SK-N-SH (cell line): ENCODE data around the gene RASAL2.

ENCODE experiments used
- CTCF ChIP-seq: fragments of 200-600 bp; sonication (generic); IDR thresholded peaks from 2 replicates; pipeline ENCODE4 v1.6.1; 2017; ENCODE audit warnings: antibody characterized with exemption, mild to moderate bottlenecking, moderate library complexity
- EP300 ChIP-seq, 2 experiments: IDR thresholded peaks; 2 replicates each; pipeline versions ENCODE4 v1.4.0 to v1.6.1; 2012; ENCODE audit warnings: borderline replicate concordance in 1 of 2, low read depth in 1 of 2, low read length in 1 of 2
- MXI1 ChIP-seq: IDR thresholded peaks from 2 replicates; pipeline ENCODE4 v1.6.1; 2012; ENCODE audit warnings: mild to moderate bottlenecking, low read depth, low read length, improper control_type of control experiment
- NRF1 ChIP-seq: IDR thresholded peaks from 2 replicates; pipeline ENCODE4 v1.6.1; 2012; ENCODE audit warnings: low read depth, mild to moderate bottlenecking, low read length
- PBX3 ChIP-seq: IDR thresholded peaks from 2 replicates; pipeline ENCODE4; 2012
- RAD21 ChIP-seq: IDR thresholded peaks from 2 replicates; pipeline ENCODE4 v1.6.1; 2012; ENCODE audit warnings: mild to moderate bottlenecking, low read length
- RXRA ChIP-seq: IDR thresholded peaks from 2 replicates; pipeline ENCODE4 v1.4.0; 2012; ENCODE audit warnings: low read depth, mild to moderate bottlenecking, borderline replicate concordance
- TEAD4 ChIP-seq: IDR thresholded peaks from 2 replicates; pipeline ENCODE4 v1.4.0; 2012; ENCODE audit warnings: mild to moderate bottlenecking, borderline replicate concordance; ENCODE audit not compliant: insufficient read depth

GRCh38 chr1:178397678-178398077 is 303.8 kb downstream of the RASAL2 start:
- TF ChIP-seq CTCF (no peak), TEAD4 (no peak), PBX3 (no peak), RAD21 (no peak), RXRA (no peak), MXI1 (no peak), NRF1 (no peak), EP300 (IDR thresholded peaks at IDR 0.05; ENCODE audit: borderline replicate concordance in 1 of 2, low read depth in 1 of 2, low read length in 1 of 2) (no peak)
